Measurements from ENCODE around the gene DLX1. TPM values are rescaled to one million over a fixed set of nuclear protein-coding genes. Genes with fewer than 3 reads are reported as not detected.

The DLX1 gene
- polyA plus RNA-seq, 4 donors = 0.47 to 1.3 TPM; not detected in 2

DNA sequence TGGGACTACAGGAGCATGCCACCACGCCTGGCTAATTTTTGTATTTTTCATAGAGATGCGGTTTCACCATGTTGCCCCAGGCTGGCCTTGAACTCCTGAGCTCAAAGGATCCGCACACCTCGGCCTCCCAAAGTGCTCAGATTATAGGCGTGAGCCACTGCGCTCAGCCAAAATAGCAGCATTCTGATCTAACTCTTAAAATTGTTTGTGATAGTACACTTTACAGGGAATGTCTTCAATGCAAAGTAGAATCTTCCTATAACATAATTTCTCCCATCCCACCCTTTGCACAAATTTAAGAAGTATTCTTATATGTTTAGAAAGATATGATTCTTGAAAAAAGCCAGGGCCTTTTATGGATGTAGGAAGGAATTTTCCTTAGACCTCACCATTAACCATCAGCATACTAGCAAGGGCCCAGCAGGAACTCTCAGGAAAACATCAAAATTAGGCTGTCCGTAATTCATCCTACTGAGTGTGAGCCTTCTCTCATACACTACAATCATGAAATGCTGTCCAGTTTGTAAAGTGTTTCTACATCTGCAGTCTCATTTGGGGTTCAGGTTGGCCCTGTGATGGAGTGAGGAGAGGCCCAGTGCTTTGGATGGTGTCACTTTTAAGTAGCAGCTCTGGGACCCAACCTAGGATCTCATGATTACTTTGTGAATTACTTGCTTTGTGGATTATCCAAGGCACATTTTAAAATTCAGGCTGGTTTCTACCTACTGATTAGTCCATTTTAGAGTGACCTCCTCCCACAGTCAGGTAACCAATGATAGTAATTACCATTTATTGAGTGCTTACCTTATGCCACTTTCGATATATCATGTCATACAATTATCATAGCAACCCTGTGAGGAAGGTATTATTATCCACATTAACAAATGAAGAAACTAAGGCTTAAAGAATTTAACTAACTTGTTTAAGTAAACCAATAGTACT is 37.5 kb upstream of the DLX1 start:
- DNase-seq = no peak
- no peak overlapping the region for H3K27ac ChIP-seq (ENCODE audit: low read depth in 1 of 3, low read length in 2 of 3)
- 94 to 96% (median 95%) methylated on average over 8 of the region's 8 CpGs for WGBS, 3 donors
- peaks cover 0 to 3% (median 0%) of the 10 kb centered on the region in 3 donors for H3K4me1 ChIP-seq (ENCODE audit: control insufficient read depth in 3 of 3, insufficient read depth in 2 of 3, low read depth in 1 of 3, low read length in 2 of 3)
- H3K9me3 ChIP-seq (ENCODE audit: control insufficient read depth in 2 of 2, insufficient read depth in 1 of 2, low read depth in 1 of 2, low read length in 1 of 2) = no peaks in the 10 kb centered on the region
- no peaks in the 10 kb centered on the region for H3K27me3 ChIP-seq (ENCODE audit: control insufficient read depth in 3 of 3, insufficient read depth in 3 of 3, low read length in 3 of 3)
- FAIRE-seq = no peak
- H3K4me3 ChIP-seq (ENCODE audit: low read depth in 1 of 3, low read length in 3 of 3) = no peak overlapping the region
- no peaks in the 10 kb centered on the region for H3K36me3 ChIP-seq (ENCODE audit: control insufficient read depth in 3 of 3, insufficient read depth in 2 of 3, low read depth in 1 of 3, low read length in 3 of 3)

GRCh38 chr2:172048508-172049503 is 36.5 kb upstream of the DLX1 start:
- Histone ChIP-seq H3K36me3 (ENCODE audit: control insufficient read depth in 3 of 3, insufficient read depth in 2 of 3, low read depth in 1 of 3, low read length in 3 of 3) (no peaks in the 10 kb centered on the region), H3K27me3 (ENCODE audit: control insufficient read depth in 3 of 3, insufficient read depth in 3 of 3, low read length in 3 of 3) (no peaks in the 10 kb centered on the region), H3K4me3 (ENCODE audit: low read depth in 1 of 3, low read length in 3 of 3) (no peak overlapping the region), H3K27ac (ENCODE audit: low read depth in 1 of 3, low read length in 2 of 3) (no peak overlapping the region), H3K4me1 (ENCODE audit: control insufficient read depth in 3 of 3, insufficient read depth in 2 of 3, low read depth in 1 of 3, low read length in 2 of 3) (peaks cover 0 to 3% (median 0%) of the 10 kb centered on the region in 3 donors), H3K9me3 (ENCODE audit: control insufficient read depth in 2 of 2, insufficient read depth in 1 of 2, low read depth in 1 of 2, low read length in 1 of 2) (no peaks in the 10 kb centered on the region)
- no peak for DNase-seq
- WGBS, 3 donors = 94 to 96% (median 95%) methylated on average over 6 of the region's 6 CpGs
- no peak for FAIRE-seq

DNA sequence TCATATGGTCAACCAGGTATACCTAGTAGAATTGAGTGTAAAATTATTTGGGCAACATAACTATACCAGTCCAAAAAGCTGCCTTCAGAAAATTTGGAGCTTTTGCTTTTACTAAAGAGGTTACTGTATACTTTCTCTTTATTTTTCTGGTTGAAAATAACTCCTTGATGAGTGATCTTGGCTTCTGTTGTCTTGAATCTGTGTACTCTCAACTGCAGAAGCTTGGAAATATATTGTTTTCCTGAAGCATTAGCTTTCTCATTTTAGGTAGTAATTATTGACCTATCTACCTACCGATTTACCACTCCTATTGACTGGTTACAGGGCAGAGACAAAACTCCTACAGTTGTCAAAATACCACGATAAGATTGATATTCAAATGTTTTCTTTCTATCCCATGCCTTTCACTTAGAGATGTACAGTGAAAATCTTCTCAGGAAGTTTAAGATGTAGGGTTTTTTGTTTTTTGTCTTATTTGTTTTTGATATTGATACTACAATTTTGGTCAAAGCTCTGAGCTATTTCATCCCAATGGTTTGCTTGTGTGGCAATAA is 35.7 kb upstream of the DLX1 start:
- DNase-seq (no peak), FAIRE-seq (no peak)
- Histone ChIP-seq H3K9me3 (ENCODE audit: control insufficient read depth in 2 of 2, insufficient read depth in 1 of 2, low read depth in 1 of 2, low read length in 1 of 2) (no peaks in the 10 kb centered on the region), H3K4me1 (ENCODE audit: control insufficient read depth in 3 of 3, insufficient read depth in 2 of 3, low read depth in 1 of 3, low read length in 2 of 3) (peaks cover 0 to 3% (median 0%) of the 10 kb centered on the region in 3 donors), H3K36me3 (ENCODE audit: control insufficient read depth in 3 of 3, insufficient read depth in 2 of 3, low read depth in 1 of 3, low read length in 3 of 3) (no peaks in the 10 kb centered on the region), H3K27me3 (ENCODE audit: control insufficient read depth in 3 of 3, insufficient read depth in 3 of 3, low read length in 3 of 3) (no peaks in the 10 kb centered on the region), H3K4me3 (ENCODE audit: low read depth in 1 of 3, low read length in 3 of 3) (no peak overlapping the region), H3K27ac (ENCODE audit: low read depth in 1 of 3, low read length in 2 of 3) (no peak overlapping the region)
- WGBS, 3 donors = 92 to 98% (median 93%) methylated on average over 2 of the region's 2 CpGs

DNA sequence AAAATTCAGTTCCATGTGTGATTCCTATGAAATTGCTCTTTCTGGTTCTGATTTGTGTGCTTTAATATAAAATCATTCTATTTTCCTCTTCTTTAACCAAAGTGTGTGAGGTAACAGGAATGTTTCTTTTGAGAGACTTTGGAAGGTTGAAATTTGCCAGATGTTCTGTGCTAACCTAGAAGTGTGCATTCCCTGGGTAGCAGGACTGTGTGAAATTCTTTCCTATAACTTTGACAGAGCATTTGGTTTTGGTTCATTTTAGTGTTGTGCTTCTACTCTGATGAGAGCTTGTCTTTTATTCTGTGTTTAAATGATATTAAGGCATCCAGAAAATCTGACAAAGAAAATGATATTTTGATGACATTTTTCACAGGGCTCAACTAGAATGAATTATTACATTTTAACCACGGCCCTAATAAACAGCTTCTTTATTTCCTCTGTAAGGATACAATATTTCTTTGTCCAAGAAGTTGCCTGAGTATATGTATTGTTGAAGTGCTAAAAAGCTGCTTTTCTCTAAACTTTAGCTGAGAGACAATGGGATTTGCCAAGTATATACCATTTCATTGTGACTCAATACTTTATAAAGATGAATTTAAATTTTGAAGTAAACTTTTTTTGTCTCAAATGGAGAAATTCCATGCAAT is 34.7 kb upstream of the DLX1 start:
- no peak overlapping the region for H3K27ac ChIP-seq (ENCODE audit: low read depth in 1 of 3, low read length in 2 of 3)
- 88 to 90% (median 89%) methylated on average over 1 of the region's 1 CpG for WGBS, 3 donors
- H3K4me3 ChIP-seq (ENCODE audit: low read depth in 1 of 3, low read length in 3 of 3) = no peak overlapping the region
- FAIRE-seq = no peak
- peaks cover 0 to 3% (median 0%) of the 10 kb centered on the region in 3 donors for H3K4me1 ChIP-seq (ENCODE audit: control insufficient read depth in 3 of 3, insufficient read depth in 2 of 3, low read depth in 1 of 3, low read length in 2 of 3)
- H3K9me3 ChIP-seq (ENCODE audit: control insufficient read depth in 2 of 2, insufficient read depth in 1 of 2, low read depth in 1 of 2, low read length in 1 of 2) = no peaks in the 10 kb centered on the region
- DNase-seq = no peak
- no peaks in the 10 kb centered on the region for H3K36me3 ChIP-seq (ENCODE audit: control insufficient read depth in 3 of 3, insufficient read depth in 2 of 3, low read depth in 1 of 3, low read length in 3 of 3)
- H3K27me3 ChIP-seq (ENCODE audit: control insufficient read depth in 3 of 3, insufficient read depth in 3 of 3, low read length in 3 of 3) = no peaks in the 10 kb centered on the region

DNA sequence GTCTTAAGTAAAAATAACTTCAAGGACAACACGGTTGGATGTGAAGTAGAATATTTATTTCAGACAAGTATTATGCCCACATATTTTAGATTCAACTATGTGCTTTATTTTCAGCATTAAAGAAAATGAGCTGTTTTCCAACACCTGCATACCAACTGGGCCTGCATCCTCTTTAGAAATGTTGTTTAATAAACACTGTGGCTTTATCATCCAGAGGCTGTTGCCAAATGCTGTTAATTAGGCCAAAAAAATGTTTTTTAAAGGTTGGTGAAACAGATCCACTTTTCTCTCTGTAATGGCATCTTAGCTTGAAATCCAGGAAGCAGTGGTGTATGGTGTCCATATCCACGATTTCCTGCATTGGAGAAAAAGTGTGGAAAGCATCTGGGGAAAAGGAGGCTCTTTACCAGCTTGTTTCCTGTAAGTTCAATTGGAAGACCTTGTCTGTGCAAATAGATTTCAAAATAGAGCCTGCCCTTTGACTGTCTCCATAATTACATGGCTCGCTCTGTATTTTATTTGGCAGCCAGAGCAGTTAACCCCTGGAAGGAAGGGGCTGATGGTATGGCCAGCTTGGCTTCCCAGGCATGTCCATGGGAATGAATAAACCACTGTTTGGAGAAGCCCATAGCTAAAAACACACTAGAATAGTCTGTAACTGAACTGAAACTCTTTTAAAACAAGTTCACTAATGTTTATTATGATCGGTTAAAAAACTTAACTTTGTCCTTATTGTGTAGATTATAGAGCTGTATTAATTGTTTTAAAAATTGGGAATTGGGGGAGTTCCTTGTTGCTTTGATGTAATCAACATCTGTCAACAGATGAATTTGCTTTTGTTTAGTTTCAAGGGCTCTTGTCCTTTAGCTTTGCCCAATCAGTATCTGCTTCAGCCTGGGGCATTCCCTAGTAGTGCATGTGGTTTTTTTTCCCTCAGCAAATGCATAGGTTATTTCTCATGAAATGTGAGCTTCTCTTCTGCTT is 33.0 kb upstream of the DLX1 start:
- no peak overlapping the region for H3K27ac ChIP-seq (ENCODE audit: low read depth in 1 of 3, low read length in 2 of 3)
- no peak overlapping the region for H3K4me3 ChIP-seq (ENCODE audit: low read depth in 1 of 3, low read length in 3 of 3)
- no peaks in the 10 kb centered on the region for H3K27me3 ChIP-seq (ENCODE audit: control insufficient read depth in 3 of 3, insufficient read depth in 3 of 3, low read length in 3 of 3)
- 49 to 54% (median 50%) methylated on average over 4 of the region's 4 CpGs for WGBS, 3 donors
- no peaks in the 10 kb centered on the region for H3K9me3 ChIP-seq (ENCODE audit: control insufficient read depth in 2 of 2, insufficient read depth in 1 of 2, low read depth in 1 of 2, low read length in 1 of 2)
- H3K36me3 ChIP-seq (ENCODE audit: control insufficient read depth in 3 of 3, insufficient read depth in 2 of 3, low read depth in 1 of 3, low read length in 3 of 3) = no peaks in the 10 kb centered on the region
- FAIRE-seq (no peak), DNase-seq (no peak)
- peaks cover 0 to 3% (median 0%) of the 10 kb centered on the region in 3 donors for H3K4me1 ChIP-seq (ENCODE audit: control insufficient read depth in 3 of 3, insufficient read depth in 2 of 3, low read depth in 1 of 3, low read length in 2 of 3)

- FAIRE-seq = no peak
- Histone ChIP-seq H3K9me3 (ENCODE audit: control insufficient read depth in 2 of 2, insufficient read depth in 1 of 2, low read depth in 1 of 2, low read length in 1 of 2) (no peaks in the 10 kb centered on the region), H3K4me1 (ENCODE audit: control insufficient read depth in 3 of 3, insufficient read depth in 2 of 3, low read depth in 1 of 3, low read length in 2 of 3) (peaks cover 0 to 3% (median 0%) of the 10 kb centered on the region in 3 donors), H3K27ac (ENCODE audit: low read depth in 1 of 3, low read length in 2 of 3) (no peak overlapping the region), H3K36me3 (ENCODE audit: control insufficient read depth in 3 of 3, insufficient read depth in 2 of 3, low read depth in 1 of 3, low read length in 3 of 3) (no peaks in the 10 kb centered on the region), H3K4me3 (ENCODE audit: low read depth in 1 of 3, low read length in 3 of 3) (no peak overlapping the region), H3K27me3 (ENCODE audit: control insufficient read depth in 3 of 3, insufficient read depth in 3 of 3, low read length in 3 of 3) (no peaks in the 10 kb centered on the region)
- WGBS, 3 donors = 86 to 97% (median 96%) methylated on average over 1 of the region's 1 CpG
- DNase-seq = no peak
Observed at GRCh38 chr2:172053486-172053885, 31.8 kb upstream of the DLX1 start.

DNA sequence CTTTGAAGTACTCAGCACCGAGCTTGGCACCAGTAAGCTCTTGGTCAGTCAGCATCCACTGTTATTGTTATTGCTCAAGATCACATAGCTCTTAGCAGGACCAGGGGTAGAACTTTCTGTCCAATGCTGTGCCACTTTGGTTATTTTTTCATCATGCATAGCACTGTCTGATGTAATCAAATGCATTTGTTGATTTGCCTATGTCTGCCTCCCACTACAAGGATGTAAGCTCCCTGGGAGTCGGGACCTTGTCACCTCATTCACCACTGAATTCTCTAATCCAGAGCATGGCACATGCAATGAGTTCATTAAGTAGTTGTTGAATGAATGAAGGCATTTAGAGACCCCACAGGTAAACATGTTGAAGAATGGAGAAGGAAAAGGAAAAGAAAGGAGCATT is 29.0 kb upstream of the DLX1 start:
- Histone ChIP-seq H3K4me3 (ENCODE audit: low read depth in 1 of 3, low read length in 3 of 3) (no peak overlapping the region), H3K4me1 (ENCODE audit: control insufficient read depth in 3 of 3, insufficient read depth in 2 of 3, low read depth in 1 of 3, low read length in 2 of 3) (peaks cover 0 to 3% (median 0%) of the 10 kb centered on the region in 3 donors), H3K9me3 (ENCODE audit: control insufficient read depth in 2 of 2, insufficient read depth in 1 of 2, low read depth in 1 of 2, low read length in 1 of 2) (no peaks in the 10 kb centered on the region), H3K36me3 (ENCODE audit: control insufficient read depth in 3 of 3, insufficient read depth in 2 of 3, low read depth in 1 of 3, low read length in 3 of 3) (no peaks in the 10 kb centered on the region), H3K27ac (ENCODE audit: low read depth in 1 of 3, low read length in 2 of 3) (no peak overlapping the region), H3K27me3 (ENCODE audit: control insufficient read depth in 3 of 3, insufficient read depth in 3 of 3, low read length in 3 of 3) (no peaks in the 10 kb centered on the region)
- WGBS, 3 donors = 87 to 93% (median 91%) methylated on average over 2 of the region's 2 CpGs
- DNase-seq (no peak), FAIRE-seq (no peak)
